Measurements from ENCODE around the gene KCTD21. TPM values are rescaled to one million over a fixed set of nuclear protein-coding genes. Genes with fewer than 3 reads are reported as not detected.

KCTD21 gene
- polyA plus RNA-seq, 1 experiment, result 16.3 TPM

DNA sequence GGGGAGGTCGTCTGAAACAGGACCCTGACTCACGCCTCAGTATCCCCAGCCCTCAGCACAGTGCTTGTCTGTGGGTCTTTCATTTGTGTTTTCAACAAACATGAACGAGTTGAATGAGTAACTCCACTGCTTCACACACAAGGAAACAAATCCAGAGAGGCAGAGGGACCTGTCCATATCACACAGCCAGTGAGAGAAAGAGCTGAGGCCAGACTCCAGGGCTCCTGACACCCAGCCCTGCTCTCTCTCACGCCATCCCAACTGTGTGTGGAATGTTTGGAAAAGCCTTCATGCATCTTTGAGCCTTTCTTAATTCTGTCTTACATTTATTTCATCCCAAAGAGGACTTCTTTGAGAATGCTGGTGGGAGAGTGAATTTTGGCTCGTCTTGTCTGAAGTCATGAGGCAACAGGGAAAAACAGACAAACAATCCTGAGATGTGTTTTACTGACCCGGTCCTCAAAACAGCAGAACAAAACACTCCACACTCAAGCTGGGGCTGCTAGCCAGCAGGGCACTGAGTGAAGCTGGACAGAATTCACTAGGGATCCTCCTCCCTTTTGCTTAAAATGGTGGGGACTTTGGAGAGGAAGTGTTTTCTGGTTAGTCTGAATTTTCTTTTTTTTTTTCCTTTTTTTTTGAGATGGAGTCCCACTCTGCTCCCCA lies 29.3 kb downstream of the KCTD21 start:
- ChIA-PET POLR2A (no interaction called here), CTCF (interaction anchor here (1.2 to 2.7 kb wide), 2 partner anchors 9 to 14 kb away, joined by 3 to 11 read pairs; no protein-coding TSS in a partner anchor)
- no peak for DNase-seq (ENCODE audit: low read depth)
- H3K27me3 ChIP-seq (ENCODE audit: control insufficient read depth, insufficient read depth, low read length), result no peaks in the 10 kb centered on the region
- H3K4me3 ChIP-seq (ENCODE audit: low read depth, low read length), result no peak overlapping the region
- TF ChIP-seq, protein P1, sequence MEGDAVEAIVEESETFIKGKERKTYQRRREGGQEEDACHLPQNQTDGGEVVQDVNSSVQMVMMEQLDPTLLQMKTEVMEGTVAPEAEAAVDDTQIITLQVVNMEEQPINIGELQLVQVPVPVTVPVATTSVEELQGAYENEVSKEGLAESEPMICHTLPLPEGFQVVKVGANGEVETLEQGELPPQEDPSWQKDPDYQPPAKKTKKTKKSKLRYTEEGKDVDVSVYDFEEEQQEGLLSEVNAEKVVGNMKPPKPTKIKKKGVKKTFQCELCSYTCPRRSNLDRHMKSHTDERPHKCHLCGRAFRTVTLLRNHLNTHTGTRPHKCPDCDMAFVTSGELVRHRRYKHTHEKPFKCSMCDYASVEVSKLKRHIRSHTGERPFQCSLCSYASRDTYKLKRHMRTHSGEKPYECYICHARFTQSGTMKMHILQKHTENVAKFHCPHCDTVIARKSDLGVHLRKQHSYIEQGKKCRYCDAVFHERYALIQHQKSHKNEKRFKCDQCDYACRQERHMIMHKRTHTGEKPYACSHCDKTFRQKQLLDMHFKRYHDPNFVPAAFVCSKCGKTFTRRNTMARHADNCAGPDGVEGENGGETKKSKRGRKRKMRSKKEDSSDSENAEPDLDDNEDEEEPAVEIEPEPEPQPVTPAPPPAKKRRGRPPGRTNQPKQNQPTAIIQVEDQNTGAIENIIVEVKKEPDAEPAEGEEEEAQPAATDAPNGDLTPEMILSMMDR (IDR thresholded peaks at IDR 0.05; ENCODE audit: insufficient read depth, low read depth, low read length), result no peak
- no peaks in the 10 kb centered on the region for H3K36me3 ChIP-seq (ENCODE audit: control insufficient read depth, insufficient read depth, low read length)

DNA sequence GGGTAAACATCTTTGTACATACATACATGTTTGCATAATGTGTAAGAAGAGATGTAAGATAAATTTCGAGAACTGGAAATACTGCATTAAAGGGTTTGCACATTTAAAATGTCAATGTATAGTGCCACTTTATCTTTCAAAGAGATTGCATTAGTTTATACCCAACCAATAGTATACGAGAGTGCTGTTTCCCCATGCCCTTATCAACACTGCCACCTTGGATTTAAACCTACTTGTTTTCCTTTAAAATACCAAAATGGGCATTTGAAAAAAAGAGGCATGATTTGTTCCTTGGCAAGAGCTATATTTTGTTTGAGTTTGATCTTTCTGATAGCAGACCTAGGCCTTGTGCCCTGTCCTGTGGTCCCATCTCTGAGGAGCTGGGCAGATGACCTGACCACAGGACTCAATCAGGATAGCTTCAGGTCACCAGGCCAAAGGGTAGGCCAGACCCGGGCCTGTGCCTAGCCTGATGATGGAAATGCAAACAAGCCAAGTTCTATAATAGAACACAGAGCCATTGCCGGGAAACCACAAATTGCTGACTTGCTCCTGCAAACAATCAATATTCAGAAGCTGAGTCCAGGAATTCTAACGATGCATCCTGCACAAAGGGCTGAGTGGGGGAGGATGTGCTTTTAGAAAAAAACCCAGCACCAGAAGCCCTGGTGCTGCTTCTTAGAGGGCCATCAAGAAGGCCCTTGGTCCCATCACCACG lies 32.1 kb downstream of the KCTD21 start:
- no peak for DNase-seq (ENCODE audit: low read depth)
- ChIA-PET POLR2A (no interaction called here), CTCF (interaction anchor here (1.3 kb wide), 1 partner anchor 16 kb away, joined by 4 read pairs; the partner anchor contains the start of gene ALG8)
- Histone ChIP-seq H3K36me3 (ENCODE audit: control insufficient read depth, insufficient read depth, low read length) (no peaks in the 10 kb centered on the region), H3K27me3 (ENCODE audit: control insufficient read depth, insufficient read depth, low read length) (no peaks in the 10 kb centered on the region), H3K4me3 (ENCODE audit: low read depth, low read length) (no peak overlapping the region)
- TF ChIP-seq, protein P1 (IDR thresholded peaks at IDR 0.05; ENCODE audit: insufficient read depth, low read depth, low read length), result no peak

DNA sequence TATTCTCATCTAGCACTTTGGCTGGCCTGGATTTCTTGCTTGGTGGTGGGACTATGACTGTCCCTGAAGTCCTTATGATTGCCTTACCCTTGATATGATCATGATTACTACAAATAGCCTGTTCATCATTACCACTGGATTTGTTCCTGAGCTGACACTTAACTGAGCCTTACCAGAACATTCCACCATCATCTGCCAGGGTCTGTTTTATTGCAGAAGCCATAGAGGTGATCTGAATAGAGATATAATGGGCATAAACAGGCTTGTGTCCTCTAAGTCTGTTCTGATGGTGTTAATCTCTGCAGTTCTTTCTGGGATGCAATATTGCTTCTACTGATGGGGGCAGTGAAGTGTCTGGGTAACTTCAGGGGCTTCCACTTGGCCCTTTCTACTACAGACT lies 36.6 kb downstream of the KCTD21 start:
- CTCF ChIA-PET, result interaction anchor here (1.0 to 1.7 kb wide), 2 partner anchors 22 to 412 kb away, joined by 3 to 4 read pairs; no protein-coding TSS in a partner anchor

DNA sequence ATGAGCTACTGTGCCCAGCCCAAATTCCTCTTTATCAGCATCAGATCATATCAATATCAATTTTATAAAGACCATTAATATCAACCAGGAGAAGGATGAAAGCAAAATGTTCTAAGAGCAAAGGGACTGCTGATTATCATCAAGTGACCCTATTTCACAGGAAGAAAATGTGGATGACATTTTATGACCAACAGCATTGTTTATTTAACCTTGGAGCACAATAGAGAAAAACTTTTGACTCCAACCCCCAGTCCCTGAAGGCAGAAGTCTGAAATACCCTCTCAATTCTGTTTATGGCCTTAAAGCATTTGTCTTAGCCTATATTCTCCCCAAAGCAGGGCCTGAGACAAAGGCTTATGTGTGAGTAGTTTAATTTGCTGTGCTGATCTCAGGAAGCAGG lies 37.7 kb downstream of the KCTD21 start:
- TF ChIP-seq, protein P1 (IDR thresholded peaks at IDR 0.05; ENCODE audit: insufficient read depth, low read depth, low read length), result no peak
- no peak overlapping the region for H3K4me3 ChIP-seq (ENCODE audit: low read depth, low read length)
- H3K36me3 ChIP-seq (ENCODE audit: control insufficient read depth, insufficient read depth, low read length), result no peaks in the 10 kb centered on the region
- CTCF ChIA-PET, result interaction anchor here (1.5 to 2.1 kb wide), 5 partner anchors 9 to 413 kb away, joined by 3 to 11 read pairs (median 4); partner anchors contain the start of gene ALG8
- no peaks in the 10 kb centered on the region for H3K27me3 ChIP-seq (ENCODE audit: control insufficient read depth, insufficient read depth, low read length)
- no peak for DNase-seq (ENCODE audit: low read depth)
- POLR2A ChIA-PET, result interaction anchor here (0.6 kb wide), 2 partner anchors 8 to 70 kb away, joined by 3 to 5 read pairs; no protein-coding TSS in a partner anchor

More for the DNA sequence above, 36.6 kb downstream of the KCTD21 start:
- no peaks in the 10 kb centered on the region for H3K27me3 ChIP-seq (ENCODE audit: control insufficient read depth, insufficient read depth, low read length)
- DNase-seq (ENCODE audit: low read depth), result no peak
- H3K4me3 ChIP-seq (ENCODE audit: low read depth, low read length), result no peak overlapping the region
- POLR2A ChIA-PET, result no interaction called here
- no peaks in the 10 kb centered on the region for H3K36me3 ChIP-seq (ENCODE audit: control insufficient read depth, insufficient read depth, low read length)
- TF ChIP-seq, protein P1 (IDR thresholded peaks at IDR 0.05; ENCODE audit: insufficient read depth, low read depth, low read length), result no peak

DNA sequence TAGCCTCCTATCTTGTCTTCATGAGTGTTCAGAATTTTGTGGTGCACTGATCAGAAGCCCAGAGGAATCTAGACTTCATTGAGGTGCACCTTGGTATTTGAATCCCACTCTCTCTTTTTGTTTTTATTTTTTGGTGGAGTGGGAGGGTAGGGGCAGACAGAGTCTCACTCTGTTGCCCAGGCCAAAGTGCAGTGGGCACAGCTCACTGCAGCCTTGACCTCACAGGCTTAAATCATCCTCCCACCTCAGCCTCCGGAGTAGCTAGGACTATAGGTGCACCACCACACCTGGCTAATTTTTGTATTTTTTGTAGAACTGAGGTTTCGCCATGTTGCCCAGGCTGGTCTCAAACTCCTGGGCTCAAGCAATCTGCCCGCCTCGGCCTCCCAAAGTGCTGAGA lies 38.1 kb downstream of the KCTD21 start:
- POLR2A ChIA-PET, result interaction anchor here (0.6 kb wide), 1 partner anchor 70 kb away, joined by 3 read pairs; no protein-coding TSS in a partner anchor
- Histone ChIP-seq H3K27me3 (ENCODE audit: control insufficient read depth, insufficient read depth, low read length) (no peaks in the 10 kb centered on the region), H3K4me3 (ENCODE audit: low read depth, low read length) (no peak overlapping the region), H3K36me3 (ENCODE audit: control insufficient read depth, insufficient read depth, low read length) (no peaks in the 10 kb centered on the region)
- TF ChIP-seq, protein P1 (IDR thresholded peaks at IDR 0.05; ENCODE audit: insufficient read depth, low read depth, low read length), result no peak
- CTCF ChIA-PET, result interaction anchor here (1.5 to 3.5 kb wide), 6 partner anchors 9 to 414 kb away, joined by 3 to 18 read pairs (median 5); partner anchors contain the start of gene ALG8
- DNase-seq (ENCODE audit: low read depth), result no peak

Data from BJ (cell line).